ENCODE data around the gene KIF21B.

The KIF21B gene

GRCh38 chr1:201059871-201060555 is 36.5 kb upstream of the KIF21B start:
- in situ Hi-C loops (cut with HindIII; ENCODE audit: low sequenced_read_pairs): no loop called here
- H3K4me3 ChIP-seq (ENCODE audit: low read depth, low read length): no peak overlapping the region
- DNase-seq (ENCODE audit: low read depth, low spot score): no peak
- TF ChIP-seq, protein P1, sequence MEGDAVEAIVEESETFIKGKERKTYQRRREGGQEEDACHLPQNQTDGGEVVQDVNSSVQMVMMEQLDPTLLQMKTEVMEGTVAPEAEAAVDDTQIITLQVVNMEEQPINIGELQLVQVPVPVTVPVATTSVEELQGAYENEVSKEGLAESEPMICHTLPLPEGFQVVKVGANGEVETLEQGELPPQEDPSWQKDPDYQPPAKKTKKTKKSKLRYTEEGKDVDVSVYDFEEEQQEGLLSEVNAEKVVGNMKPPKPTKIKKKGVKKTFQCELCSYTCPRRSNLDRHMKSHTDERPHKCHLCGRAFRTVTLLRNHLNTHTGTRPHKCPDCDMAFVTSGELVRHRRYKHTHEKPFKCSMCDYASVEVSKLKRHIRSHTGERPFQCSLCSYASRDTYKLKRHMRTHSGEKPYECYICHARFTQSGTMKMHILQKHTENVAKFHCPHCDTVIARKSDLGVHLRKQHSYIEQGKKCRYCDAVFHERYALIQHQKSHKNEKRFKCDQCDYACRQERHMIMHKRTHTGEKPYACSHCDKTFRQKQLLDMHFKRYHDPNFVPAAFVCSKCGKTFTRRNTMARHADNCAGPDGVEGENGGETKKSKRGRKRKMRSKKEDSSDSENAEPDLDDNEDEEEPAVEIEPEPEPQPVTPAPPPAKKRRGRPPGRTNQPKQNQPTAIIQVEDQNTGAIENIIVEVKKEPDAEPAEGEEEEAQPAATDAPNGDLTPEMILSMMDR (IDR thresholded peaks at IDR 0.05; ENCODE audit: low read depth, low read length): no peak

DNA sequence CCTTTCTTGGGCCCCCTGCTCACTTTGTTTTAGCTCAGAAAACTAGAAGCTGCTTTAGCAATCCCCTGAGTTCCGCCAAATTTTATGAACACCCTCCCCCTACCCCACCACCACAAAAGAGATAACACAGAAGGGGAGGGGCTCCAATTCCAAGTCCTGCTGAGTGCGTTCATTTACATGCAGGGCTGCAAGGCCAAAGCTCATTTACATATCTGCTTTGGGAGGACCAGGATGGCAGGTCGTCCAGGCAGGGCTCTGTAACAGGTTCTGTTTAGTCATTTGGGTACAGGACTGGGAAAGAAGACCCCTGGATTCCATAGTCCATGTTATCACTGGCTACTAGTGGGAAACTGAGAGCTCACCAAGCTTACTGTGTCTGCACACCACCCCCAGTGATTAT is 35.9 kb upstream of the KIF21B start:
- TF ChIP-seq, protein P1 (IDR thresholded peaks at IDR 0.05; ENCODE audit: low read depth, low read length): no peak
- no peak for DNase-seq (ENCODE audit: low read depth, low spot score)
- in situ Hi-C loops (cut with HindIII; ENCODE audit: low sequenced_read_pairs): no loop called here
- H3K4me3 ChIP-seq (ENCODE audit: low read depth, low read length): no peak overlapping the region

GRCh38 chr1:201054091-201054543 is 30.6 kb upstream of the KIF21B start:
- DNase-seq (ENCODE audit: low read depth, low spot score): no peak
- in situ Hi-C loops (cut with HindIII; ENCODE audit: low sequenced_read_pairs): no loop called here
- TF ChIP-seq, protein P1 (IDR thresholded peaks at IDR 0.05; ENCODE audit: low read depth, low read length): no peak
- H3K4me3 ChIP-seq (ENCODE audit: low read depth, low read length): no peak overlapping the region

DNA sequence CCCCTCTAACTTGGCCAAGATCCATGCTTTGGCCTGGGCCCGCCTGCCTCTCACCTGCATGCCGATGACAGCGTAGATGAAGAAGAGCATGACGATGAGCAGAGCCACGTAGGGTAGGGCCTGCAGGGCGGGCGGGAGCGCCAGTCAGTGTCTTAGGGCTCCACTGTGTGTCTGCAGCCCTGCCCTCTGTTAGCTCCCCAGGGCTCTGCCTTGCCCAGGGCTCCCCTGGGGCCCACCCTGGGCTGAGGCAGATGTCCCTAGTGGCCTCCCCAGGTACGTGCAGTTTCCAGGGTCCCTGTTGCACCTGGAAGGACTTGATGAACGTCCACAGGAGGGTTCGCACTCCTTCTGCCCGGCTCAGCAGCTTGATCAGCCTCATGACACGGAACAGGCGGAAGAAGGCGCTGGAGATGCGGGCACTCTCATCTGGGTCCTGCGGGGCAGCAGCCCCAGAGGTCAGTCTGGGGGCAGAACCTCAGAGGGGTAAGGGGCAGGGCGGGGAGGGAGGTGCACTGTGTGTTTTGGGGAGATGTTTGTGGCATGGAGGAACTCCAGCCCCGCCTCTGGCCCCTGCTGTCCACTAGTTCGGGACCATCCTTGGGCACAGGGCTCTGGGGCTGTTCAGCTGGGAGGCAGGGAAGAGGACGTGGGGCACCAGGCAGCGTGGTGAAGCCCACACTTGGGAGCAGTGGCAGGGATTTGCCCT is 29.8 kb upstream of the KIF21B start:
- TF ChIP-seq, protein P1 (IDR thresholded peaks at IDR 0.05; ENCODE audit: low read depth, low read length): no peak
- DNase-seq (ENCODE audit: low read depth, low spot score): no peak
- in situ Hi-C loops (cut with HindIII; ENCODE audit: low sequenced_read_pairs): no loop called here
- no peak overlapping the region for H3K4me3 ChIP-seq (ENCODE audit: low read depth, low read length)

DNA sequence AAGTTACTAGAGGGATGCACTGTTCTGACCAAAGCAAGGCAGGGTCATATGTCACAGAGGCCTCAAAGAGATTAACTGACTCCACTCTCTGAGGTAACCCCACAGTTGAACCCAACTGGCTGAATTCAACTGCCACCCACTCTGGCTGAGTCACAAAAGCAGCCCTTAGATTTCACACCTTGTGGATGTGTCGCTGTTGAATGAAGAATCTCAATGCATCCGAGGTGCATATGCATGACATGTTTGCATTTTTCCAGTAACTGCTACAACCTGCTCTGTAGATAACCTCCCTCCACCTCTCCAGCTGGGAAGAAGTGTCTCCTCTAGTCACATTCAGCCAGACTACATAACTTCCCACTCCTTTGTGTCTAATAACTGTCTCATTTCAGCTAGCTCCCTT is 27.9 kb upstream of the KIF21B start:
- H3K4me3 ChIP-seq (ENCODE audit: low read depth, low read length): no peak overlapping the region
- TF ChIP-seq, protein P1 (IDR thresholded peaks at IDR 0.05; ENCODE audit: low read depth, low read length): no peak
- no peak for DNase-seq (ENCODE audit: low read depth, low spot score)
- in situ Hi-C loops (cut with HindIII; ENCODE audit: low sequenced_read_pairs): no loop called here

GRCh38 chr1:201050515-201051277 is 27.2 kb upstream of the KIF21B start:
- TF ChIP-seq, protein P1 (IDR thresholded peaks at IDR 0.05; ENCODE audit: low read depth, low read length): no peak
- no peak overlapping the region for H3K4me3 ChIP-seq (ENCODE audit: low read depth, low read length)

More at GRCh38 chr1:201050515-201051277, 27.2 kb upstream of the KIF21B start:
- in situ Hi-C loops (cut with HindIII; ENCODE audit: low sequenced_read_pairs): no loop called here
- DNase-seq (ENCODE audit: low read depth, low spot score): no peak

Measured in astrocyte of the spinal cord (primary cell).